Brain microvascular endothelial cell (primary cell): ENCODE data around the gene CNNM2.
"Not testable (repeated sequence)": the region's sequence is repeated elsewhere in the genome, so short reads cannot be mapped to it uniquely, and the experiment has no call there.

Experiments used
- DNase-seq: peaks from one replicate; pipeline ENCODE4 v3.0.0-alpha.2; 2020
- H3K27ac ChIP-seq: fragments of 250-450 bp; sonication (Bioruptor Pico); 2 replicates; pipeline ENCODE4 v1.5.1; 2020; ENCODE audit warnings: mild to moderate bottlenecking, moderate library complexity
- H3K27me3 ChIP-seq: fragments of 250-450 bp; sonication (Bioruptor Pico); replicated peaks from 2 replicates; pipeline ENCODE4 v1.5.1; 2020; ENCODE audit warnings: mild to moderate bottlenecking
- H3K36me3 ChIP-seq: fragments of 250-450 bp; sonication (Bioruptor Pico); replicated peaks from 2 replicates; pipeline ENCODE4 v1.5.1; 2020; ENCODE audit warnings: mild to moderate bottlenecking
- H3K4me3 ChIP-seq: 2 replicates; pipeline ENCODE4 v1.5.1; 2011; ENCODE audit warnings: low read depth, mild to moderate bottlenecking, control low read depth, low read length, moderate library complexity
- CTCF ChIP-seq: IDR thresholded peaks from 2 replicates; pipeline ENCODE4 v1.5.1; 2011; ENCODE audit warnings: low read depth, mild to moderate bottlenecking, moderate library complexity, low read length, control low read depth, inconsistent platforms; ENCODE audit errors: missing control alignments
- in situ Hi-C: cut with HindIII; loops from 2 replicates; pipeline ENCODE4 v1.10.0; 2017; ENCODE audit warnings: low sequenced_read_pairs, low pct_ligation_motif_present

The CNNM2 gene

GRCh38 chr10:103058034-103058433 lies 139.9 kb downstream of the CNNM2 start:
- in situ Hi-C loops: no loop called here
- no peak overlapping the region for H3K4me3 ChIP-seq
- no peaks in the 10 kb centered on the region for H3K27me3 ChIP-seq
- H3K27ac ChIP-seq: no peak overlapping the region
- TF ChIP-seq CTCF: no peak
- H3K36me3 ChIP-seq: no peaks in the 10 kb centered on the region
- no peak for DNase-seq

GRCh38 chr10:103060575-103060974 lies 142.5 kb downstream of the CNNM2 start:
- Histone ChIP-seq H3K4me3 (no peak overlapping the region), H3K27me3 (no peaks in the 10 kb centered on the region), H3K27ac (no peak overlapping the region), H3K36me3 (no peaks in the 10 kb centered on the region)
- no peak for DNase-seq
- in situ Hi-C loops: no loop called here
- TF ChIP-seq CTCF: no peak

- H3K27me3 ChIP-seq: no peaks in the 10 kb centered on the region
- TF ChIP-seq CTCF: peak; percentile 37
- in situ Hi-C loops: no loop called here
Observed at GRCh38 chr10:103062854-103063590, 144.9 kb downstream of the CNNM2 start.

GRCh38 chr10:103064956-103065355 lies 146.9 kb downstream of the CNNM2 start:
- no peak overlapping the region for H3K27ac ChIP-seq
- no peaks in the 10 kb centered on the region for H3K27me3 ChIP-seq
- H3K36me3 ChIP-seq: no peaks in the 10 kb centered on the region
- no peak for DNase-seq
- in situ Hi-C loops: no loop called here
- no peak for TF ChIP-seq CTCF
- H3K4me3 ChIP-seq: no peak overlapping the region

More at GRCh38 chr10:103062854-103063590, 144.9 kb downstream of the CNNM2 start:
- DNase-seq: no peak
- Histone ChIP-seq H3K36me3 (no peaks in the 10 kb centered on the region), H3K4me3 (no peak overlapping the region), H3K27ac (no peak overlapping the region)

- Histone ChIP-seq H3K36me3 (no peaks in the 10 kb centered on the region), H3K27ac (no peak overlapping the region), H3K4me3 (no peak overlapping the region), H3K27me3 (no peaks in the 10 kb centered on the region)
- in situ Hi-C loops: no loop called here
- TF ChIP-seq CTCF: no peak
- no peak for DNase-seq
Observed at GRCh38 chr10:103066141-103067098, 148.3 kb downstream of the CNNM2 start.

GRCh38 chr10:103067099-103067477 lies 149.0 kb downstream of the CNNM2 start:
- H3K36me3 ChIP-seq, DNase-seq, H3K4me3 ChIP-seq, H3K27me3 ChIP-seq, in situ Hi-C loops, H3K27ac ChIP-seq: not testable (repeated sequence)
